Measurements from ENCODE around the gene SPTLC1.

Gene SPTLC1

DNA sequence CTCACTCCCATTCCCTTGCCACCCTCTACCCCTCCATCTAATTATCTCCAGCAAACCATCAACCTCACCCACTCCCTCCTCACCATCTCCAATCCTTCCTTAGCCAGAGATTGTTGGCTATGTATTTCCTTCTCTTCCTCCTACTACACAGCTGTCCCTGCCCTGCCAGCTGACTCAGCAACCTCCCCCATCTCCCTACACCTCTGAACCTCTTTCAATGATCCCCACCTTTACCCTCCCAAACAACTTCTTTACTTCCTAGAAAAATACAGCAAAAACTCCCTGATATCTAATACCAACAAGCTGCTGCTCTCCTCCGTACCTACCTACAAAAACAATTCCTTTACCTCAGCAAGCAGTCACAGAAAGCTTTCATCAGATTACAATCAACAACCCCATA, 37.3 kb downstream of the SPTLC1 start:
- DNase-seq = no peak

DNA sequence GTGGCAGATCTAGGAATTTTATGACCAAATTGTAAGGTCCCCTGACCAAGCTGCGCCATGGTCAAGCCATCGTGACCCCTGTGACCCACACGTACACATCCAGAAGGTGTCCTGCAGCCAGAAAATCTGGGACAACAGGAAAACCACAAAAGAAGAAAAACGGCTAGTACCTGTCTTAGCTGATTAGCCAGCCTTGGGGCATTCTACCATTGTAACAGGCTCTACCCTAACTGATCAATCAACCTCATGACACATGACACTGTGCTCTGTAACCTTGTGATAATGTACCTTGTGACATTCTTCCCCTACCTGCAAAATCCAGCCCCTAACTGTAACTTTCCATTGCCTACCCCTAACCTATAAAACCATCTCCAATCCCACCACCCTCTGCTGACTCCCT, 43.6 kb downstream of the SPTLC1 start:
- no peak for DNase-seq

DNA sequence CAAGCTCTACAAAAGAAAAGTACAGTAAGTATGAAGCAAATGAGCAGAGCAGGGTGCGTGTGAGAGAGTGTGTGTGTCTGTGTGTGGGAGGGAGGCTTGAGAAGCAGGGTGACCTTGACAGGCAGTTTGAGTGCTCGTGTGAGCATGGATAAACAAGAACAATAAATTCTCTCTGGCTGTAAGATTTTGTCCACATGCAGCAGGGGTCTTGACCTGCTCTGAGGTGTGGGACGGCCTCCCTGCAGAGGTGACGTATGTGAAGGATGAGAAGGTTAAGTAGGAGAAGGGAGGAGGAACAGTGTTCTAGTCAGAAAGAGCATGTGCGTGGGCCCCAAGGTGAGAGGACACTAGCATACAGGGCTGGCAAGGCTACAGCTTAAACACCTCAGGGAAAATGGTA, 49.0 kb downstream of the SPTLC1 start:
- no peak for DNase-seq

DNA sequence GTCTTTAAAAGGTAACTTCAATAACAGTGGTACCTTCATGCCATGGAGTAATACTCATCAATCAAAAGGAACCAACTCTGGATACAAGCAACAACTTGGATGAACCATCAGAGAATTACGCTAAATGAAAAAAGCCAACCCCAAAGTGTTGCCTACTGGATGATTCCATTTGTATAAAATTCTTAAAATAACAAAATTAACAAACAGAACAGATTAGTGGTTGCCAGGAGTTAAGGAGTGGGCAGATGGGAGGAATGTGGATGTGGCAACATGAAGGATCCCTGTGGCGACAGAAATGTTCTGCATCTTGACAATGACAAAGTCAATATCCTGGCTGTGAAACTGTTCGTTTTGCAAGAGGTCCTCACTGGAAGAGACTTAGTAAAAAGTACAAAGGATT, 50.5 kb downstream of the SPTLC1 start:
- no peak for DNase-seq

DNA sequence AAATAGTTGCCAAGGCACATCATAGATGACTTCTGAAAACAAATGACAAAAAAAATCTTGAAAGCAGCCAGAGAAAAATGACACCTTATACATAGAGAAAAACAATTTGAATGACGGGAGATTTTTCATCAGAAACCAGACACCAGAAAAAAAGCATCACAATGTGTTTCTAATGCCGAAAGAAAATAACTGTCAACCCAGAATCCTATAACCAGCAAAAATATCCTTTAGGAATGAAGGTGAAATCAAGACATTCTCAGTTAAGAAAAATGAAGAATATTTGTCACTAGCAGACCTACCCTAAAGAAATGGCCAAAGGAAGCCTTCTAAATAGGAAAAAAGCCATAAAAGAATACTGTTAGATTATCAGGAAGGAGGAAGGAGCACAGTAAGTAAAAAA, 54.0 kb downstream of the SPTLC1 start:
- no peak for DNase-seq

DNA sequence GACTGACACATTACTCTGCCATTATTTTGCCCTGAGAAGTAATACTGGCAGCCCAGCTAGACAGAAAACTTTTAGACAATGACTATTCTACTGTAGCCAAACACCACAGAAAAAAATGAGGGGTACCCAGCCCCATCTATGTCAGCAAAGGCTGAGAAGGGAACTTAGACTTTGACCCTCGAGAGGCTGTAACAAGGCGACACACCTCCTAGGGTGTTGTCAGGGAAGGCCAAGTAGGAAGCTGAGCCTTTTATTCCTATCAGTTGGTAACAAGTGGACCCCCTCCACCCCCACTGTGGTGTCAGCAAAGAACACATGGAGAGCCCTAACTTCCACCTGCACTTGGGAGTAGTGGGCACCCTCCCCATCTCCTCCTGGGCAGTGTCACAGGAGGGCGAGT, 55.6 kb downstream of the SPTLC1 start:
- no peak for DNase-seq

DNA sequence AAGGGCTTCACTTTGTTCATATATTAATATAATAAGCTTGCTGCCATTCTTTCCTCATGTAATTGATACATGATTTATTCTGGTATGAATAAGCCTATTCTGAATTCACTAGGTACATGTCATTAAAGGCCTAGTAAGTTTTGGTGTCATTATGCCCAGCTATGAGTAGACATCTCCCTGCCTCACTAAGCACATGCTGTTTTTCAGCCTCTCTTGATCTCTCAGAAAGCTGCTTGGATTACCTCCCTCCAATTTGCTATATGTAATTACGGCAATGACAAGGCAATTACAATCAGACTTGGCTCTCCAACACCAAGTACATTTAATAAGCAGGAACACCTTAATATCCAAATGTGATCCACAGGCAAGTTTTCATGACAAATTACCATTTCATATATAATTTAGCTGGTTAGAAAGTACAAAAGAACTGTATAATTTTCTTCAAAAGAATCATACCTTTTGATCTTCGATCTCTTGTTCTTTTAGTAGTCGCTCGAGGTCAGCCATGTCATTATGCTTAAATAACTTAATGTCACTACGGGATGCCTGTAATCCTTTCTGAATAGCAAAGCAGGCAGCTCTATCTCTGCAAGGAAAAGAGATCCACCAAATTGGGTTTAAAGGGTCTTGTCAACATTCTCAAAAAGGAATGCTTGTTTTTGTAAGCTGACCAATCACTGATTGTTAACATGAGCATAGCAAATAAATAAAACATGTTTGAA, 56.3 kb downstream of the SPTLC1 start:
- peak in 1 of 2 experiments; percentile 2 for DNase-seq

DNA sequence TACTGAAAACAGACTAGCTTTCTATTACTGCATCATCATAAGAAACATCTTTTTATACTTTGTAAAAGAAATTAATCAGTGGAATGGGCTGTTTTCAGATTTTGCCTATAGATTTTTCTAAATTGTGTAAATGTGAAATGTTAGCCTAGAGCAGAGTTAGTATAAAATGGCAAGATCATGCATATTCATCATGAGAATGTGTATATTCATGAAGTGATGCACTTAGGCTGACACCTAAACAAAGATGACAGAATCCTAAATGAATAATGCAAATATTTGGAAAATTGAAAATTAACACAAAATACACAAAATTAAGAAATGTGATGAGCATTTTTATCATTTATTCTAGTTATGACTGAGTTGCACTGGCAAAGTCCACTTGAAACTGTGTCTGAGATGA, 57.2 kb downstream of the SPTLC1 start:
- no peak for DNase-seq

DNA sequence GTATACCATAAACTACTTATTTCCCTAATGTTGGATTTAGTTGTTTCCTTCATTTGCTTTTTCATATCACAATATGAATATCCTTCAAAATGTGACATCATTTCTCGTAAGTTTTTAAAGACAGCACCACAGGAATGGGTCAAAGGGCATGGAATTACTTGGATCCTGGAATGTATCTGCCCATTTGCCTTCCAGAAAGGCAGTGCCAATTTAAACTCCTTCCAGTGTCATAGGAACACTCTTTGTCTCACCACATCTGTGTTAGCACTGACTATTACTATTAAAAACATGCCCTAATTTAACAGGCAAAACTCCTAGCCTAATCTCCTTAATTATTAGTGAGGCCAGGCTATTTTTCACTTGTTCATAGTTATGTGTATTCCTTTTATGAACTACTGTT, 58.0 kb downstream of the SPTLC1 start:
- DNase-seq = no peak

DNA sequence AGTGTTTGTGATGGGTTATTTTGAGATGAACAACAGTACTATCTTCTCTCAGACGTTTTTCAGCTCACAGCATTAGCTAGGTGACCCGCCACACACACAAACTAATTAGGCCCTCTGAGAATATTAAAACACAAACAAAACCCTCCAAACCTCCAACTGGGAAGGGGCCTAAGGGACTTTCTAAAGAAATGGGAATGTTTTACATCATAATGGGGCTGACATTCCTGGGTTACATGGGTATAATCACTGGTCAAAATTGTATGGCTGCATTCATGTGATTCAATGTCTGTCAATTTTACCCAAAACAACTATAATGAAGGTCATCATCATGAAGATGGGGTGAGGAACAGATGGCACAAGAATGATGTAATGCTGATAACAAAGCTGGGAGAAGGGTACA, 59.6 kb downstream of the SPTLC1 start:
- DNase-seq = no peak

DNA sequence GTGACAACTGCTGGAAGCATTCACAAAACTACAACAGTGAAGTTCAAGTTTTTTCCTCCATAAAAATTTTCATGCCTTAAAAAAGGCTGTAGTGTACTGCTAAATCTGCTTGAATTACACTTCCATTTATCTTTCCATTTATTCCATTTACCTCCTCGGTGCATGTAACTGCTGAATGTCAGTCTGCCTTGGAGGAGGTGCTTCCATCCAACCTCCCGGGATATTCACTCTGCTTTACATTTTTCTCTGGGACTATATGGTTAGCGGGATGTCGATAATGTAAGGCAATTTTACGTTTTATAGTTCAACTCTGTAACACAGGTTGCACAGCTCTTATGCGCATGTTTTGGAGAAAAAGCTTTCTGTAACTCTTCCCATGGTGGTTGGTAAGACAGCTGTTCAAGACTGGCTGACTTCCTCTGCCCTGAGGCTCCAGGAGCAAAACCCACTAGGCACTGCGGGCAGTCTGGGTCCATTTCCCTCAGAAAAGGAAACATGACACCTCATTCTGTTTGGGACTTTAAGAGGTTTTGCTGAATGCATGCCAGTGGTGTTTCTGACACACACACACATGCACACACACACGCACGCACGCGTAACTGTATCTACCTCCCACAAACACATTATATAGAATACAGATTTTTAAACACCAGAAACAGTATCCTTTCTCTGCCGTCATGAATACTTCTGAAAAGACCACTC, 66.1 kb downstream of the SPTLC1 start:
- no peak for DNase-seq

DNA sequence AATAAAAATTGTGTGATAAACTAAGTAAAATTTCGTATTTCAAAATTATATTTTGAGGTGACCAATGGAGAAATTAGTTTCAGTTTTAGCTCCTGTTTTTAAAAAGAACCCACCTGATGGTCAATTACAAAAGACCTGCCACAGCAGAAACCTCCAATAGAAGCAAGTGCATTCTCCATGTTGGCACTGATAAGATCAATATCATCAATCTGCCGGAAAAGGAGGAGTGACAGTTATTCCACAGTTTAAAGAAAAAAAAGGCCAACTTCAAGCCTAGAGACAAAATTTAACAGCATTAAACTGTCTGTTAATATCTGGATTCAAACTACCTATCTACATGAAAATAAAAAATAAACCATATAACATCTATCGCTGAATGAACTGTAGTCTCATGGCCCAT, 67.7 kb downstream of the SPTLC1 start:
- DNase-seq = no peak

DNA sequence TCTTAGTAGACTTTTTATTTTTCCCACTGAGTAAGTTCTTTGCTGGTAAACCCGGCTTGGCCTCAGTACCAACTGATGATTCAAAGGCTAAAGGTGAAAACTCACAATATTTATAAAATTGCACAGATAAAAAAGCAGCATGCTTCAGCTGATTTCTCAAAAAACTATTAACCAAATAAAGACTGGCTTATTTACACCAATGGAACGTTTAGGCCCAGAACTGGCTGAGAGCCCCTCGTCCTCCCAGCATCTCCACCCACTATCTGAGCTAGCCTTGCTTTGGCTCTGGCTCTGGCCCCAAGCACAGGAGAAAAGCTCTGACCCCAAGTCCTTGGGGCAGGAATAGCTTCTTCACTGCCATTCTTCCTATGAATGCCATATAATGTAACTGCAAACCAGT, 68.5 kb downstream of the SPTLC1 start:
- no peak for DNase-seq

DNA sequence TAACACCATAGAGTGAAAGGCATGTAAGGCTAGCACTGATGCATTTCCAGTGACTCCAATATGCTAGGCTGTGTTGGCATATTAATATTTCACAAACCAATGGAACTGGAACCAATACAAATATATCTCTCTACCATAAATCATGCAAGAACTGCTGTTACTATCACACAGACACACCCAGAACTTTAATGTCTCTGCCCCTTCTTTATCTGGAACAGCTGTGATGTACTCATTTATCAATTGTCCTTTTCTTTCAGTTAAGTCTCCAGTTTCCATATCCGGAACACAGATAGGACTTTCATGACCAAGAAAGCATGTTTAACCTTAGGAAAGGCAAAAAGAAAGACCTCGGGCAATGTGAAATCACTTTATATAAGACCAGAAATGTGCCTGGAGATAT, 70.3 kb downstream of the SPTLC1 start:
- no peak for DNase-seq

DNA sequence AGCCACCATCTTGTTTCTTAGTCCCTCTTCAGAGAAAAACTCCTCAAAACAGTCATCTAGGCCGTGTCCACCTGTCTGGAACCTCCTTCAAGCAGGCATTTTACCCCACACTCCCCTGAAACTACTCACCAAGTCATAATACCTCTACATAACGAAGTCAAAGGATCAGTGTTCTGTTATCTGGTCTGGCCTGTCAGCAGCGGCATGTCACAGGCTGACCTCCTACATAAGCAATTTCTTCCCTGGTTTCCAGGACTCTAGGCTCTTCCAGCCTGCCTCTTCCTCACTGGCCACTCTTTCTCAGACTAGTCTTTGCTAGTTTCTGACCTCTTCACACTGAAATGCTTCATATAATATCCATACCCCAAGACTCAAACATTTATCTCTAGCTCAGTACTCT, 72.2 kb downstream of the SPTLC1 start:
- no peak for DNase-seq

DNA sequence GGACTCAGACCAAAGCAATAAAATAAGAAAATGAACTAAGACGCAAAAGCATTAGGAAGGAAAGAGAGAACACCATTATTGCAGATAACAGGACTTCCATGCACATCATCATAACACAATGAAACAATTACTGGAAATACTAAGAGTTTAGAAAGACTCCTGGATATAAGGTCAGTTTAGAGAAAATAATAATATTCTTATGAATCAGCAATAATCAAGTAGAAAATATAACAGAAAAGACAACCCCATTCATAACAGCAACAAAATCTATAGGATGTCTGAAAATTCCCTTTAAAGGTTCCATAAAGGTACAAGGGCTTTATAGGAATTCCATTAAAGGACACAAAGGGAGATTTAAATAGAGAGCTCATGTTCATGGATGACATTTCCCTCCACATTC, 73.0 kb downstream of the SPTLC1 start:
- no peak for DNase-seq

DNA sequence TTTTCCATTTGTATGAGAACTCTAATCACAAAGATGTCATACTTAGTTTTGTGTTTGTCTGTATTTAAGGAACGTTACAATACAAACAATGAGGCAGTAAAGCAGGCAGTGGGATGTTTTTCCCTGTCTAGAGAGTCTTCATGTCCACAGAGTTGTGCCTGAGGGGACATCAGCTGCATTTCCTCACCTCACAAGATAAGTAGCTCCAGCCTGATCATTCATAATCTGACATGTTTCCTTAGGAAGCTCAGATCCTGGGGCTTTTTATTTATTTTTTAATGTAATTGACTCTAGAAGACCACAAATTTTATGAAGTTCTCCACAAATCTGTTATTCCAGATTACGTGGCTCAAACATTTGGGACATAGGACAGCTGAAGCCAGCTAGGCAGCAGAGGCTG, 78.5 kb downstream of the SPTLC1 start:
- DNase-seq = no peak

DNA sequence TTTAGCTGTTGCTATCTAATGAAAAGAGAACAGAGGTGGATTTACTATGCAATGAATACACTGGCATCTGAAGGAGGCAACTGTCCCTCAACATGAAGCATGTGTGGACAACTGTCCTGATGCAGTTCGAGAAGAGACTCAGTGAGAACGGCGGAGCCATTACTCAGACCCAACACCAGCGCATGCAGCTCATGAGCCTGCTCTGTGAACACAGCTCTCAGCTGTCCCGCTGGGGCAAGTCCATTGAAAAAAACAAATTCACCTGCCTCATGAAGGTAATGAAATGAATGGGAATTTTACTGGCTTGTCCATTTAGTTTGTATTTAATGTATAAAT, 78.8 kb downstream of the SPTLC1 start:
- DNase-seq = no peak

DNA sequence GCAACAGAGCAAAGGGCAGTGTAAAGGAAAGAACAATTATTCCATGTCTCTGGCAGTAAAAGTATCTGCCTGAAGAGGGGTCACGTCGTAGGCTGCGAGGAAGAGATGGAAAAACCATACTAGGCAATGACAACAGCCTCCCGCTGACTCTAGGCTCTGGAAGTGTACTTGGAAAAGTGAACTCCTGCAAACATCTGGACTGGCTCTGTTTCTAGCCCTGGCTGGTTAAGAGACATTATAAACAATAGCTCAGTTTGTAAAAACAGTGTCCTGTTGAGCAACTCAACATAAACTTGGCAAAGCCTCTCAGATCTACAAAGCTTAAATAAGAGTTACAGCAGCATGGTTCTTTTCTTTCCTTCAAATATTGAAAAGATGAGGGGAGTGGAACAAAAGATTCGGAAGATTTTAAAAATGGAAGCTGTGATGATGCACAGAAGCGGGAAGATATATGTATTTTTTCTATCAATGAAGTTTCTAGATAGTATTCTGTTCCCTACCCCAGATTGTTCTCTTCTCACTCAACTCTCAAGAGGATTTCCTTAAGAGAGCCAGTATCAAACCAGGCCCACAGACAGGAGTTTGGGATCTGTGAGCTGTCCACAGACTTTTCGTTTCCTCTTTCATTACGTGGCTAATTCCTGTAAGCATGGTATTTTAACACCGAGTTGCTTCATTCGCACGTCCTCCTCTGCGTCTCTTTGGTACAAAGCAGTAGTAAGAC, 79.4 kb downstream of the SPTLC1 start:
- no peak for DNase-seq

DNA sequence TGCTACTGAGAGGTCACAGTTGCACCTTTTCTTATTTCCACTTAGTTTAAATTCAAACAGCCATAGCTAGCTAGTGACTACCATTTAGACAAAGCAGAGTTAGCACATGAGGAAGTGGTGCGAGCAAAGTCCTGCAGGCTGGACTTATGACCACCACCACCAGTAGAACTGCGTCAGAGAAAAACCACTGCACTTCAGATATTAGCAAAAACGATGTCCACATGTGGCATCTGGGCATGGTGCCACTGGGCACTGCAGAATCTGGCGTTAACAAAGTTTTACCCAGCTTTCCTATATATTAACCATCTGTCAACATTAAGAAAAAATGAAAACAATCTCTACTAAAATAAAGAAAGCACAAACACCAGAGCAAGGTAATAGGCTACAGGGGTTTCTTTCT, 80.1 kb downstream of the SPTLC1 start:
- no peak for DNase-seq

DNA sequence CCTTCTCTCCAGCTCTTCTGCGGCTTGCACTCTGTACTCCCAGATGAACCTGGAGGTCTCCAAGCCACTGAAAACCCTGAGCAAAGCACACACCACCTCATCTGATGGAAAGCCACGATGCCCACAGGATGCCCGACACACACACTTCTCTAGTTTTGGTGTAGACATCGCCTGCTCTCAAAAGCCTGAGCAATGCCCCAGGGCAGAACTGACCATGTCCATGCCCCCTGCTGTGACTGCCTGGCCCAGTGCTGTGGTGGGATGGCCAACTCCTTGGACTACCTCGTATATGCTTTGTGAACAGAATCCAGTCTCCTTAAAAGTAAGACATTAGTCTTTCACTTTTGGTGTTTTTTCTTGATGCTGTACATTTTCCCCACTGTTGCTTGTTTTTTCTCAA, 81.2 kb downstream of the SPTLC1 start:
- no peak for DNase-seq

DNA sequence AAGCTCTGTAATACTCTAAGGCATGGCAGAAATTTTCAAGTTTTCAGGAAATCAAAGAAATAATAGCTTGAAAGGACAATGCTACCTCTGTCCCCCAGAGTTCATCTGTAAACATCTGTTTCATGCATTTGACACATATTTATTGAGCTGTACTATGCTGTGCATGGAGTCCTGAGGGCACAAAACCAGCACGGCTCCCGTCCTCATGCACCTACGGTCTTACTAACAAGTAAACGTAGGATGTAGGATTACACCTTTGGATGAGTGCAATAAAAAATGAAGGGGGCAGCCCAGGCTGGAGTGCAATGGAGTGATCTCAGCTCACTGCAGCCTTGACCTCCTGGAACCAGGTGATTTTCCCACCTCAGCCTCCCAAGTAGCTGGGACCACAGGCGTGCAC, 81.9 kb downstream of the SPTLC1 start:
- no peak for DNase-seq

DNA sequence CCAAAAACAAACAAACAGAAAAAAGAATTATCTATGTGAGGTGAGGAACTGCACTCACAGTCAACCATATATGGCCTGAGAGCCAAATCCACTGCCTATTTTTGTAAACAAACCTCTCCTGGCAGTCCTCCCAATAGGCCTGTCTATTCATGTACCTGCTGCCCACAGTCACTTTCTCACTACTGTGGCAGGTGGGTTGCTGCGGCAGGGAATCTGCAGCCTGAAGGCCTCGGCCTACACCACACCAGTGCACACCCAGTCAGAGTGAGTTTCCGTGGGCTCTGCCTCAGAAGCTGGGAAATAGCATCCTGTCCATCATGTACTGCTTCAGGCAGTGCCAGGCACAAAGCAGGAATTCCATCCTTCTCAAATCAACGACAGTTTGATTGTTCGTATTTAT, 82.3 kb downstream of the SPTLC1 start:
- no peak for DNase-seq

DNA sequence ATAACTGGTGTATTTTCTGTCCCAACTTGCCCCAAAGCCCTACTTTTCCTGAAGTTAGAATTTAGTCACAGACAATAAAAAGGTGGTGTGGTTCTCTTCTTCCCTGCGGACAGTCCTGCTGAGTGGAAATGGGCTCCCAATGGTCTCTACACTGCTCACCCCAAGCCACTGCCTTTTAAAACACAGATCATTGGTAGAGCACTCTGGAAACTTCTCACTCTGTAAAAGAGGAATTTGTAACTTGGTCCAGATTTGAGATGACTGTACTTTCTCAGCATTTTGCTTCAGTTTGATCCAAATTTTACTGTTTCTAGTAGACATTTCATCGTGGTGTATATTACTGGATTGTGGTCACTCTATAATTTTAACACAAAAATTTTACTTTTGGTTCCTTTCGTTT, 84.8 kb downstream of the SPTLC1 start:
- DNase-seq = no peak

DNA sequence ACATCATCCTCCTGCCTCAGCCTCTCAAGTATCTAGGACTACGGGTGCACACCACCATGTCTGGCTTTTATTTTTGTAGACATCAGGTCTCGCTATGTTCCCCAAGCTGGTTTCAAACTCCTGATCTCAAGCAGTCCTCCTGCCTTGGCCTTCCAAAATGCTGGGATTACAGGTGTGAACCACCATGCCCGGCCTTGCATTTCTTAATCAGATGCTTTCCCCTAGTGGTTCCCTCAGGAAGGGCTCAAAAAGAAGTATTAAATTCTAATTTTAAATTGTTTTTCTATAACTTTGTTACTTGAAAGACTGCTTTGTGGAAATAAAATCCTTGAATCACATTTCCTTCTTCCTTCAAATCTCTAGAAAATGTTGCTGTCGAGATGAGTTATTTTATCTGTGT, 85.7 kb downstream of the SPTLC1 start:
- DNase-seq = no peak
